GM18873 (cell line): Measurements from ENCODE around the gene CHD2.
"Not testable (repeated sequence)": the region's sequence is repeated elsewhere in the genome, so short reads cannot be mapped to it uniquely, and the experiment has no call there.

Source experiments
- ATAC-seq: cut with Tn5 transposase; IDR thresholded peaks from one replicate; pipeline ENCODE4 v1.9.1; 2021; ENCODE audit warnings: mild to moderate bottlenecking, moderate library complexity, moderate number of reproducible peaks; ENCODE audit not compliant: unreplicated experiment, low FRiP score

The CHD2 gene

GRCh38 chr15:92899948-92900730, at the start of gene CHD2:
CHD2 (plus strand) TSS chr15:92900324; CDS start chr15:92901238, 914 bp downstream.
- ATAC-seq: peak; percentile 74

GRCh38 chr15:92853222-92853621, 46.9 kb upstream of the CHD2 start:
- ATAC-seq: no peak

- ATAC-seq: no peak
Observed at GRCh38 chr15:92861742-92862141, 38.4 kb upstream of the CHD2 start.

- ATAC-seq: no peak
Observed at GRCh38 chr15:92864127-92864814, 35.9 kb upstream of the CHD2 start.

GRCh38 chr15:92869263-92869940, 30.7 kb upstream of the CHD2 start:
- no peak for ATAC-seq

- ATAC-seq: no peak
Observed at GRCh38 chr15:92870010-92870591, 30.0 kb upstream of the CHD2 start.

- not testable (repeated sequence) for ATAC-seq
Observed at GRCh38 chr15:92872967-92873366, 27.2 kb upstream of the CHD2 start.

- no peak for ATAC-seq
Observed at GRCh38 chr15:92877000-92877399, 23.1 kb upstream of the CHD2 start.

- no peak for ATAC-seq
Observed at GRCh38 chr15:92877416-92877815, 22.7 kb upstream of the CHD2 start.

GRCh38 chr15:92878593-92879053, 21.5 kb upstream of the CHD2 start:
- no peak for ATAC-seq

GRCh38 chr15:92879949-92880725, 20.0 kb upstream of the CHD2 start:
- no peak for ATAC-seq

- ATAC-seq: no peak
Observed at GRCh38 chr15:92880796-92881195, 19.3 kb upstream of the CHD2 start.

- no peak for ATAC-seq
Observed at GRCh38 chr15:92881211-92881754, 18.8 kb upstream of the CHD2 start.

- peak; percentile 97 for ATAC-seq
Observed at GRCh38 chr15:92881802-92882696, 18.1 kb upstream of the CHD2 start.

- ATAC-seq: peak; percentile 37
Observed at GRCh38 chr15:92882697-92883162, 17.4 kb upstream of the CHD2 start.

- ATAC-seq: no peak
Observed at GRCh38 chr15:92883163-92883875, 16.8 kb upstream of the CHD2 start.

GRCh38 chr15:92883876-92884435, 16.2 kb upstream of the CHD2 start:
- ATAC-seq: no peak
